GM19193 (cell line): ENCODE measurements around the gene OSTN.

Experiments
- POLR2A ChIP-seq: IDR thresholded peaks from 4 replicates; pipeline ENCODE4 v1.6.1; 2011; ENCODE audit not compliant: insufficient read depth, insufficient read length; ENCODE audit errors: extremely low read depth

Gene OSTN

GRCh38 chr3:191292243-191293015 lies 93.4 kb downstream of the OSTN start:
- TF ChIP-seq POLR2A, result no peak

- no peak for TF ChIP-seq POLR2A
Observed at GRCh38 chr3:191294291-191294690, 95.2 kb downstream of the OSTN start.

- no peak for TF ChIP-seq POLR2A
Observed at GRCh38 chr3:191296041-191296541, 97.0 kb downstream of the OSTN start.

- no peak for TF ChIP-seq POLR2A
Observed at GRCh38 chr3:191298846-191299245, 99.8 kb downstream of the OSTN start.

- no peak for TF ChIP-seq POLR2A
Observed at GRCh38 chr3:191300422-191300821, 101.4 kb downstream of the OSTN start.

DNA sequence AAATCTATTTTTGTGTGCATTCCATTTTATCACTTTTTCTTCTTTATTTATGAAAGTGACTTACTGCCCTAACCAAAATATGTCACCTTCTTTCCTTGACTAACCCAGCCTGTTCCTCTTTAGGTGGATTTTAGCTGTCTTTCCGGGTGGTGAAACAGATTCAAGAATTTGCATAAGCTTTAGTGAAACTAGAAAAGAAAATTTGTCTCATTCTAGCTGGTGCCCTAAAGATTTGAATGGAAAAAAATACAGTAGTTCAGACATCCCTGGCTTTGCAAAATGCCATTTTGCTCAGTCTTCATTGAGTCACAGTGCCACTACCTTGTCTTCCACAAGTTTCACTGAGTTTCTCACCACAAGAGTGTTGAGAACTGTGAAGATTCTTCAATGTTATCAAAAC lies 102.0 kb downstream of the OSTN start:
- TF ChIP-seq POLR2A, result no peak

DNA sequence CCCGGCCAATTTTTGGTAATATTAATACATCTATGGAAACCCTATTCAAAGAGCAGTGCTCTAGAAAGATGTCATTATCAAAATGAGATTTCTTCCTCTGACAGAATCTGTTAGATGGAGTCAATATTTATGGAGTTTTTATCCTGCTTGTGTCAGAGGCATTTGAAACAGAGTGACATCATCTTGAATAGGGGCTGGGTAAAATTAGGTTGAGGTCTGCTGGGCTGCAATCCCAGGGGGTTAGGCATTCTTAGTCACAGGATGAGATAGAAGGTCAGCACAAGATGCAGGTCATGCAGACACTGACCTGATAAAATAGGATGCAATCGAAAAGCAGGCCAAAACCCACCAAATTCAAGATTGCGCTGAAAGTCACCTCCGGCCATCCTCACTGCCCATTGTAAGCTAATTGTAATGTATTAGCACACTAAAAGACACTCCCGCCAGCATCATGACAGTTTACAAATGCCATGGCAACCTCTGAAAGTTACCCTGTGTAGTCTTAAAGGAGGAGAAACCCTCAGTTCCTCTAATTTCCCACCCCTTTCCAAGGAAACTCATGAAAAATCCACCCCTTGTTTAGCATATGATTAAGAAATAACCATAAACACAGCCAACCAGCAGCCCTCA lies 102.9 kb downstream of the OSTN start:
- TF ChIP-seq POLR2A, result no peak

DNA sequence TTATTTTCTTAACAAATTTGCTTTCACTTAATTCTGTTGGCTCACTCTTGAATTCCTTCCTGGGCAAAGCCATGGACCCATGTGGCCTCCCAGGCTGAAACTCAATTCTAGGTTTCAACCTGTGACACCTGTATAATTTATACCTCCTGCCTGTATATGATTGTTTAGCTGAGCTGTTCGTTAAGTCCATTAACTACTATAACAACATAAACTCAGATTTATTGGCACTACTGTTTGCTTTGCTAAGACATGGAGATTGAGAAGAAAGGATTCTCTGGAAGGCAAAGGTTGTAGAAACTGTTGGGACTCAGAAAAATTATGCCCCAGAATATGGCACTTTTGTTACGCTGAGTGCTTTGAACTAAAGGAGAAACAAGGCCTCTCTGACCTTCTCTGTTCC lies 103.4 kb downstream of the OSTN start:
- TF ChIP-seq POLR2A, result no peak

GRCh38 chr3:191303596-191303995 lies 104.6 kb downstream of the OSTN start:
- no peak for TF ChIP-seq POLR2A

- TF ChIP-seq POLR2A, result no peak
Observed at GRCh38 chr3:191306428-191306827, 107.4 kb downstream of the OSTN start.

DNA sequence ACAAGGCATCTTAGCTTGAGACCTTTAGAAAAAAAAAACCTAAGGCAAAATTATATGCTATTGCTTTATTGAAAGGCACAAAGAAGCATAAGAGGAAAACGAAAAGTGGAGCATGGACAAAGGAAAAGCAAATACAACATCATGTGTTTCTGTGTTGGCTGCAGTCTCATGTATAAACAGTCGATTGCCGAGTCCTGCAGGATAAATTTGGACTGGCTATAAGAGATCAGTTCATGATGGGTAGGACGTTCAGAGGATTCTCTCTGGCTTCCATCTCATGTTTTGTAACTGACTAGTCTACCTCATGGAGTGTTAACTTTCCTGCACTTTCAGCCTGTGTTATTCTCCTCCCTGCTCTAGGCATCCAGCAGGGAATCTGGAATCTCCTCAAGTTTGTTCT lies 108.3 kb downstream of the OSTN start:
- no peak for TF ChIP-seq POLR2A

- no peak for TF ChIP-seq POLR2A
Observed at GRCh38 chr3:191313296-191313695, 114.3 kb downstream of the OSTN start.

DNA sequence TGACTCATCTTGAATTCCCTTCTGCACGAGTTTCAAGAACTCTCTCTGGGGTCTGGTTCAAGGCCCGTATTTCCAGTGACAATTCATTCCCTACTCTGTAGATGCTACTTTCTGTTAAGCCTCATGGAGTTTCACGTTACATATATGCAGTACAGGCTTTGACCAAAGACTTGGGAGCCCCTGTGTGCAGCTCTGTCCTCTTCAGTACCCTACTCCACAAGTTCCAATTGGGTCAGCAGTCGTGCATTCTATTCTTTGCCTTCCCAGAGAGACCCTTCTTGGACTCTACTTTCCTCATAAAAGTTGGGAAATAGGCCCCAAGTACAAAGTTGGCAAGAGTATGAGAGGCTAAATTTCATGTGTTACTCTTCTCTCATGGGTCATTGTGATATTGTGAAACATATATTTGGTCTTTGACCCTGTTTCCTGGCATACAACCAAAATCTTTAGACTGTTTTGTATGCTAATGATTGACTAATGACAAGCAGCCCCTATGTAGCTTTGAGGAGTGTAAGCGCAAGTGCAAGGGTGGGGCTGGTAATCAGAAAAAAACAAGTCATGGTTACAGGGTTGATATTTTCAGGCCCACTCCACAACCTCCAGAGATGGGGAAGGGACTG lies 115.2 kb downstream of the OSTN start:
- TF ChIP-seq POLR2A, result no peak
